Nephron (organoid): Measurements from ENCODE around the gene TLCD3B.

ENCODE experiments used
- H3K27ac Mint-ChIP-seq, 3 experiments: 2 replicates each; pipeline ENCODE4 v1.8.0; 2020; ENCODE audit warnings: mixed read lengths in 3 of 3, mild to moderate bottlenecking in 2 of 3, moderate library complexity in 1 of 3
- H3K27me3 Mint-ChIP-seq: 2 replicates; pipeline ENCODE4 v1.8.0; 2021; ENCODE audit warnings: low read depth, mild to moderate bottlenecking, moderate library complexity, mixed read lengths
- H3K36me3 Mint-ChIP-seq: 2 replicates; pipeline ENCODE4 v1.8.0; 2020; ENCODE audit warnings: low read depth, mixed read lengths
- H3K4me1 Mint-ChIP-seq: 2 replicates; pipeline ENCODE4 v1.8.0; 2020; ENCODE audit warnings: mixed read lengths
- H3K4me3 Mint-ChIP-seq, 3 experiments: 2 replicates each; pipeline ENCODE4 v1.8.0; 2020; ENCODE audit warnings: mild to moderate bottlenecking in 3 of 3, mixed read lengths in 3 of 3, moderate library complexity in 2 of 3
- H3K9me3 Mint-ChIP-seq: 2 replicates; pipeline ENCODE4 v1.8.0; 2020; ENCODE audit warnings: mixed read lengths
- TF ChIP-seq, protein P1 (sequence below), 3 experiments: fragments of 200-600 bp; sonication (generic); IDR thresholded peaks; one replicate each; pipeline ENCODE4 v1.5.0; 2021; ENCODE audit warnings: antibody characterized with exemption in 3 of 3; ENCODE audit not compliant: unreplicated experiment in 3 of 3

The TLCD3B gene

DNA sequence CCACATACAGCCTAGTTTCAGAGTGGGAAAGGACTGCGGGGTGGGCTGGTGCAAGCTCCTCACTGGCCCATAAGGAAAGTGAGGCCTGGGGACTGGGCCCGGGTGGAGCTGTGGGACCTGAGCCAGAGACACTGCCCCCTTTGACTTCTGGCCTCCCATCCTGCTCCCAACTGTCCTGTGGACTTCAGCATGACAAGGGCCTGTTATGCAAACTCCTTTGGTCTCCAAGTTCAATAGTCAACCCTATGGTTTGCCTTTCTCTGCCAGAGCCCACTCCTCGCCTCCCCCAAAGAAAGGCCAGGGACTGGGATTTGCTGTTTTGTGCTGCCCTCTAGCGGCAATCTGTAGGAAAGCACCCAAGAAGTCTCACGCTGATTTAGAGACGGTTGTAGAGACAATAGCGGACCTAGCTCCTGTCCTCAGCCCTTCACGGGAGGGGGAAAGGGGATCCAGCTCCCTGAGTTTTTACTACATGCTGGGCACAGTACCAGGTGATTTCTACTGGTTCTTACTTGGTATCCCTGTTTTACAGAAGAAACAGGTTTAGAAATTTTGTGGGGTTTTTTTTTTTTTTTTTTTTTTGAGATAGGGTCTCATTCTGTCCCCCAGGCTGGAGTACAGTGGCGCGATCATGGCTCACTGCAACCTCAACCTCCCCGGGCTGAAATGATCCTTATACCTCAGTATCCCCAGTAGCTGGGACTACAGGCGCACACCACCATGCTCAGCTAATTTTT is 1.2 kb upstream of the TLCD3B start:
- no peaks in the 10 kb centered on the region for H3K9me3 Mint-ChIP-seq
- TF ChIP-seq, protein P1, sequence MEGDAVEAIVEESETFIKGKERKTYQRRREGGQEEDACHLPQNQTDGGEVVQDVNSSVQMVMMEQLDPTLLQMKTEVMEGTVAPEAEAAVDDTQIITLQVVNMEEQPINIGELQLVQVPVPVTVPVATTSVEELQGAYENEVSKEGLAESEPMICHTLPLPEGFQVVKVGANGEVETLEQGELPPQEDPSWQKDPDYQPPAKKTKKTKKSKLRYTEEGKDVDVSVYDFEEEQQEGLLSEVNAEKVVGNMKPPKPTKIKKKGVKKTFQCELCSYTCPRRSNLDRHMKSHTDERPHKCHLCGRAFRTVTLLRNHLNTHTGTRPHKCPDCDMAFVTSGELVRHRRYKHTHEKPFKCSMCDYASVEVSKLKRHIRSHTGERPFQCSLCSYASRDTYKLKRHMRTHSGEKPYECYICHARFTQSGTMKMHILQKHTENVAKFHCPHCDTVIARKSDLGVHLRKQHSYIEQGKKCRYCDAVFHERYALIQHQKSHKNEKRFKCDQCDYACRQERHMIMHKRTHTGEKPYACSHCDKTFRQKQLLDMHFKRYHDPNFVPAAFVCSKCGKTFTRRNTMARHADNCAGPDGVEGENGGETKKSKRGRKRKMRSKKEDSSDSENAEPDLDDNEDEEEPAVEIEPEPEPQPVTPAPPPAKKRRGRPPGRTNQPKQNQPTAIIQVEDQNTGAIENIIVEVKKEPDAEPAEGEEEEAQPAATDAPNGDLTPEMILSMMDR (IDR thresholded peaks at IDR 0.05; ENCODE audit: unreplicated experiment in 3 of 3) = peak; percentile 68 to 82 (median 74)

DNA sequence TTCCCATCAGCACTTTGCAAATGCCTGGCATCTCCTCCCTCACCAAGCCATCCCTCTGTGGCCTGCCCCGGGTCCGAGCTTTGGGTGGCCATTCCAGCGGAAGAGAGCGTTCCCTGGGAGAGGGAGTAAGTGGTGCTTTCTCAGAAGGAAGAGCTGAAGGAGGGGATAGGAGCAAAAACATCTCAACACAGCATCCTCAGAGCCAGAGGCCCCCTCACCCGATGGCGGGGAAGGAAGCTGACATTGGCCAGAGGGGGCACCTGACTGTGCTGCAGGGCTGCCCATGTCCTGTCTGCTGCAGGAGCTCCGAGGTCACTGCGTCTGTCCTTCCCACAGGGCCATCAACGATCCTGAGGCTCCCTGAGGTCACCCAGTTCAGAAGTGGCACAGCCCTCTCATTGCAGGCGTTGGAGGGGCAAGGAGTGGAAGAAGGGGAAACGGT is 427 bp upstream of the TLCD3B start:
- Mint-ChIP-seq H3K27ac (no peak overlapping the region), H3K27me3 (peaks cover 71% of the 10 kb centered on the region), H3K9me3 (no peaks in the 10 kb centered on the region), H3K4me1 (peaks cover 19% of the 10 kb centered on the region), H3K4me3 (peak overlapping the region in 2 of 3 experiments; percentile 41 to 46), H3K36me3 (no peaks in the 10 kb centered on the region)
- TF ChIP-seq, protein P1 (IDR thresholded peaks at IDR 0.05; ENCODE audit: unreplicated experiment in 3 of 3) = no peak

More for the DNA sequence above, 1.2 kb upstream of the TLCD3B start:
- H3K27me3 Mint-ChIP-seq = peaks cover 67% of the 10 kb centered on the region
- H3K27ac Mint-ChIP-seq = peak overlapping the region in 1 of 3 experiments; percentile 59
- peak overlapping the region; percentile 72 to 78 (median 72) for H3K4me3 Mint-ChIP-seq
- H3K36me3 Mint-ChIP-seq = no peaks in the 10 kb centered on the region
- H3K4me1 Mint-ChIP-seq = peaks cover 18% of the 10 kb centered on the region

DNA sequence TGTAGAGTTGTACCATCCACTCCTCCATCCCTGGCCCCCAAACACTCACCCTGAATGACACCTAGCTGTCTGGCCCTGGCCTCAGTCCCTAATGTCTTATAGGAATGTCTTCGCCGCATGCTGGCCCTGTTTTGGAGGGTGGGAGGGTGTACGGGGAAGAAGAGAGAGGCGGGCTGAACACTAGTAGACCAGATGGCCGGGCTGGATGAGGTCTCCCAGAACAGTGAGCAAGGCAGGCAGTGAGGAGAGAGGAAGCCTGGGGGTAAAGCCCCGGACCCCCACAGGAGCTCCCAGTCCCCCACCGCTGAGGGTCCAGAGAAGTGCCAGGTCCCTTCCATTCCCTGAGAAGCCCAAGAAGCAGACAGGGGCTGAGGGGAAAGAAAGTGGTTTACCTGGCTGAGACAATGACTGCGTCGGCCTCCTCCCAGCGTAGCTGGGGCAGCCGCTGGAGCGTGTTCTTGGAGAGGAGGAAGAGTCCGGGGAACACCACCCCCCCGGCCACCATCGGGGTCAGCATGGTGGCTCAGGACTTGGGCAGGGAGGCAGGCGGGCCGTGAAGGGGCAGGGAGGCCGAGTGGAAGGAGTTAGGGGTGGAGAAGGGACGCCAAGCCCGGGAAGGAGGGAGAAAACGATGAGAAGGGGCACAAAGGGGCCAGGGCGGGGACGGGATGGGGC is 923 bp downstream of the TLCD3B start:
- TF ChIP-seq, protein P1 (IDR thresholded peaks at IDR 0.05; ENCODE audit: unreplicated experiment in 3 of 3) = no peak
- Mint-ChIP-seq H3K27ac (no peak overlapping the region), H3K4me3 (peak overlapping the region; percentile 45 to 73 (median 46)), H3K9me3 (no peaks in the 10 kb centered on the region), H3K27me3 (peaks cover 61% of the 10 kb centered on the region), H3K4me1 (peaks cover 19% of the 10 kb centered on the region), H3K36me3 (no peaks in the 10 kb centered on the region)

DNA sequence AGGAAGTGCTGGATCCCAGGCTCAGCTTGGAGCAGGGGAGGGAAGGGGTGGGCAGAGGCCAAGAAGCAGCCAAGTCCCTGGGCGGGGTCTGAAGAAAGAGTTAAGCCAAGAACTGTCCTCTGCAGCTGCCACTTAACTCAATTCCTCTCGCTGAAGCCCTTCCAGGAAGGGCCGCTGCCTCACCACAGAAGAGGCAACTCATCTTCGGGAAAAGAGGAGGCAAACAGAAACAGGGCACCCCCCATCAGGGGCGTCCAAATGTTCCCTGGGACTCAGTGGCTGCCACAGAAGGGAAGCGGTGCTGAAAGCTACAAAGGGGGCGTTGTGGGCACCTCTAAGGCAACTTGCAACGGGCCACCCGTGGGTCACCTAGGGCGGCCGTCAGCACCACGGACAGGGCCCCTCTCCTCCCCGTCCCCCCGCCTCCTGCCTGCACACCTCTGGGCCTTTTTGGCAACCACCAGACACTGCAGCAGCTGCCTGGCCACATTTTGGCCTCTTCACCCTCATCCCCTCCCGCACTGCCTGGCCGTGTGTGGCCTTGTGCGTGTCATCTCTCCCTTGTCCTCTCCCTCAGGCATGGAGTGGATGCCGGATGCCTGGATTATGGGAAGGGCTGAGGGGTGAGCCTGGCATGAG is 2.5 kb downstream of the TLCD3B start:
- Mint-ChIP-seq H3K27ac (no peak overlapping the region), H3K36me3 (no peaks in the 10 kb centered on the region), H3K4me1 (peaks cover 19% of the 10 kb centered on the region), H3K4me3 (no peak overlapping the region), H3K9me3 (no peaks in the 10 kb centered on the region), H3K27me3 (peaks cover 53% of the 10 kb centered on the region)
- TF ChIP-seq, protein P1 (IDR thresholded peaks at IDR 0.05; ENCODE audit: unreplicated experiment in 3 of 3) = no peak

DNA sequence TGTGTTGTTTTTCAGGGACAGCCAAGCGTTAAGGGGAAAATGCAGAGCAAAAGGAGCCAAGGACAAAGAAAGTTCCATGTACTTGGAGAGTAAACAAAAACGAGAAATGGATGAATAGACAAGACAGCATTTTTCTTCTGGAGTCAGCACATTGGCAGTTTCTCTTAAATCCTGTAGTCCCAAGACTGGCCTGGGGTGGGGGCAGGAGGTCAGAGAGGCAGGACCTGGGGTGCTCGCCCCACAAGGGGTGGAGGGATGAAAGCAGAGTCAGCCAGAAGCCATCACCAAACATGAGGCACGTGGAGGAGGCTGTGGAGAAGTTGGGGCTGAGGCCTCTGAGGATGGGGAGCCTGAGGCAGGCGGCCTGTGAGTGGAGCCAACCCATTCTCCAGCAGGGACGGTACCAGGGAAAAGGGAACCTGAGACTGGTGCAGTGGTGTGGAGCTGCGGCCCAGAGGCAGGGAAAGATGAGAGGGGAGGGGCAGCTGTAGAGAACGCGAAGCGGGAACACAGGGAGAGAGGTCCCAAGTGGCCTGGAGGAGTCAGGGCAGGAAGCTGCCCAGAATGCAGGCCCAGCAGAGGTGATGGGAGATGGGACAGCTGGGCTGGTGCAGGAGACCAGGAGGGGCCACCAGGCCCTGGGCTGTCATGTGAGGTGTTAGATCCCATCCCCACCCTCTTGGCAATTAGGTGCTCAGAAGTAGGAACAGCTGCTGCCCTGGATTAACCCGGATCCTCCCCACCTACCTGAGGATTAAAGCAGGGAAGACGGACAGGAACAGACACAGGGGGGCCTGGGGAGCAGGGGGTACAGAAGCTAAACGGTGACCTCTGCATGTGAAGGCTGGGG is 3.3 kb downstream of the TLCD3B start:
- TF ChIP-seq, protein P1 (IDR thresholded peaks at IDR 0.05; ENCODE audit: unreplicated experiment in 3 of 3) = no peak
- peaks cover 19% of the 10 kb centered on the region for H3K4me1 Mint-ChIP-seq
- H3K27ac Mint-ChIP-seq = no peak overlapping the region
- no peak overlapping the region for H3K4me3 Mint-ChIP-seq
- H3K9me3 Mint-ChIP-seq = no peaks in the 10 kb centered on the region
- H3K36me3 Mint-ChIP-seq = no peaks in the 10 kb centered on the region
- H3K27me3 Mint-ChIP-seq = peaks cover 47% of the 10 kb centered on the region
